Endometrial microvascular endothelial cells (primary cell): ENCODE results near the gene AIRE. TPM values are rescaled to one million over a fixed set of nuclear protein-coding genes. Genes with fewer than 3 reads are reported as not detected.
"Not testable (repeated sequence)": the region's sequence is repeated elsewhere in the genome, so short reads cannot be mapped to it uniquely, and the experiment has no call there.

Source experiments
- in situ Hi-C: cut with HindIII; loops from 2 replicates; pipeline ENCODE4 v1.10.0; 2017; ENCODE audit warnings: low sequenced_read_pairs, low pct_unique_long_range_greater_than_20kb; ENCODE audit errors: inconsistent ontology term
- total RNA-seq: library from RNA; depleted of rRNA; stranded (reverse); fragments of >200 nt; gene quantifications from one replicate; pipeline ENCODE4 v1.2.3, GENCODE V29; 2015; ENCODE audit errors: inconsistent ontology term

Gene AIRE
- total RNA-seq, 1 donor from 2014 or later = not detected

- in situ Hi-C loops = no loop called here
Measured at GRCh38 chr21:44301141-44301540, 15.5 kb downstream of the AIRE start.

GRCh38 chr21:44301961-44302406 is 16.3 kb downstream of the AIRE start:
- in situ Hi-C loops = no loop called here

GRCh38 chr21:44302573-44303401 is 17.1 kb downstream of the AIRE start:
- in situ Hi-C loops = not testable (repeated sequence)

GRCh38 chr21:44303490-44303981 is 17.9 kb downstream of the AIRE start:
- in situ Hi-C loops = no loop called here

- in situ Hi-C loops = no loop called here
Measured at GRCh38 chr21:44304011-44304616, 18.4 kb downstream of the AIRE start.

- in situ Hi-C loops = no loop called here
Measured at GRCh38 chr21:44304877-44305293, 19.2 kb downstream of the AIRE start.

- in situ Hi-C loops = no loop called here
Measured at GRCh38 chr21:44305691-44306090, 20.0 kb downstream of the AIRE start.

- in situ Hi-C loops = no loop called here
Measured at GRCh38 chr21:44306936-44307704, 21.4 kb downstream of the AIRE start.

GRCh38 chr21:44310628-44311507 is 25.2 kb downstream of the AIRE start:
- in situ Hi-C loops = no loop called here

GRCh38 chr21:44312089-44312488 is 26.4 kb downstream of the AIRE start:
- in situ Hi-C loops = no loop called here

GRCh38 chr21:44312716-44313115 is 27.0 kb downstream of the AIRE start:
- in situ Hi-C loops = no loop called here

GRCh38 chr21:44313451-44313850 is 27.8 kb downstream of the AIRE start:
- in situ Hi-C loops = no loop called here

- in situ Hi-C loops = no loop called here
Measured at GRCh38 chr21:44314128-44314527, 28.5 kb downstream of the AIRE start.

- in situ Hi-C loops = no loop called here
Measured at GRCh38 chr21:44314561-44314960, 28.9 kb downstream of the AIRE start.

- in situ Hi-C loops = no loop called here
Measured at GRCh38 chr21:44315691-44316203, 30.1 kb downstream of the AIRE start.

GRCh38 chr21:44316277-44316900 is 30.7 kb downstream of the AIRE start:
- in situ Hi-C loops = no loop called here

GRCh38 chr21:44317241-44317782 is 31.6 kb downstream of the AIRE start:
- in situ Hi-C loops = no loop called here

GRCh38 chr21:44317871-44318270 is 32.2 kb downstream of the AIRE start:
- in situ Hi-C loops = no loop called here
